NCI-H1694 treated with DMSO at 0.1 percent for 48 hours (cell line): ENCODE results near the gene WDR55.
"Not testable (repeated sequence)": the region's sequence is repeated elsewhere in the genome, so short reads cannot be mapped to it uniquely, and the experiment has no call there.

ENCODE experiments used
- DNase-seq: peaks from one replicate; lab custom pipeline; 2025; lab: John Stamatoyannopoulos, UW

The WDR55 gene

DNA sequence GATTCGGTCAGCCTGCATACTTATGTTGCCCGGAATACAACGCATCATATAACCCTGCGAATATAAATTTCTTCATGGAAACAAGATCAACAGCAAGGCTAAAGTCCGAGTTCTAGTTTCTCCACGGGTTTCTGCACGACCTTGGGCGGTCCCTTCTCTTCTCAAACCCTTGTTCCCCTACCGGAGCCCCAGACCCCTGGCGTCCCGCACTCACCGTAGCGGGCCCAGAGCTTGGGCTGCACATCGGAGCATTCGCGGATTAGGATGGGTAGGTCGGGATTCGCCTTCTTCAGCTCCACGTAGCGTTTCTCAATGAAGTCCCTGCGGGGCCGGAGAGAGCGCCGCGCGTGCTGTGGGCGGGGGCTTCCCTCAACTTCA, 17.7 kb upstream of the WDR55 start:
- DNase-seq = no peak

DNA sequence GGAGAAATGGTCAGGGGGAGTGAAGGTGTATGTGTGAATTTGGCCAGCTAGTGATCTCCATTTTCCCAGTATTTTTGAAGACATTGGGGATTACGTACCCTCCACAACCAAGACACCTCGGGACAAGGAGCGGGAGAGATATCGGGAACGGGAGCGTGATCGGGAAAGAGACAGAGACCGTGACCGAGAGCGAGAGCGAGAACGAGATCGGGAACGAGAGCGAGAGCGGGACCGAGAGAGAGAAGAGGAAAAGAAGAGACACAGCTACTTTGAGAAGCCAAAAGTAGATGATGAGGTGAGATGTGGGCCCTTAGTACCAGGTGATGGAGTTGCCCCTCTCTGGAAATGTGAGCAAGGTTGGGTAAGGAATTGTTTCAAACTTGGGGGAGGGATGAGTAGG, 5.8 kb upstream of the WDR55 start:
- no peak for DNase-seq

GRCh38 chr5:140660371-140660770, 4.3 kb upstream of the WDR55 start:
- DNase-seq = not testable (repeated sequence)

DNA sequence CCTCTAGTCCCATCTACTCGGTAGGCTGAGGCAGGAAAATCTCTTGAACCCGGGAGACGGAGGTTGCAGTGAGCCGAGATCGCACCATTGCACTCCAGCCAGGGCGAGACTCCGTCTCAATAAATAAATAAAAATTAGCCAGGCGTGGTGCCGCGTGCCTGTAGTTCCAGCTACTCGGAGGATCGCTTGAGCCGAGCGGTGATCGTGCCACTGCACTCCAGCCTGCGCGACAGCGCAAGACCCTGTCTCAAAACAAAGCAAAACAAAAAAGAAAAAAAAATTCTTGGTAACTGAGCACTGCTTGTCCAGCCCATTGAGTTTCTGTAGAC, 710 bp upstream of the WDR55 start:
- DNase-seq = no peak

DNA sequence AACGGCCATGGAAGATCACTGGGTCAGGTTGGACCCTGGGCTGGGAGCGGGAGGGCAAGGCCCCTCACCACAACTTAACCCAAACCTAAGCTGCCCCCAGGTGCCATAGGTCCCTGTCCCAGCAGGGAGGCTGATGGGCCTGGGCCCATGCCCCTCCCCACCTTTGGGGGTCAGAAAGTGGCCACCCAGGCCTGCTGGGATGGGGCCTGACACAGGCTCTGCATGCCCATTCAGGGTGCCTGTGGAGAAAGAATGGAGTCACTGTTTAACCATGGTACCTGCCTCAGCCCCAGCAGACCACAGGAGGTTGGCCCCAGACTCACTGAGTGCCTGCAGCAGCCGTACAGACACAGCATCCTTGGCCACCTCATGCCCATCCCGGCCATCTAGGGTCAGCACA, 6.3 kb downstream of the WDR55 start:
- not testable (repeated sequence) for DNase-seq

DNA sequence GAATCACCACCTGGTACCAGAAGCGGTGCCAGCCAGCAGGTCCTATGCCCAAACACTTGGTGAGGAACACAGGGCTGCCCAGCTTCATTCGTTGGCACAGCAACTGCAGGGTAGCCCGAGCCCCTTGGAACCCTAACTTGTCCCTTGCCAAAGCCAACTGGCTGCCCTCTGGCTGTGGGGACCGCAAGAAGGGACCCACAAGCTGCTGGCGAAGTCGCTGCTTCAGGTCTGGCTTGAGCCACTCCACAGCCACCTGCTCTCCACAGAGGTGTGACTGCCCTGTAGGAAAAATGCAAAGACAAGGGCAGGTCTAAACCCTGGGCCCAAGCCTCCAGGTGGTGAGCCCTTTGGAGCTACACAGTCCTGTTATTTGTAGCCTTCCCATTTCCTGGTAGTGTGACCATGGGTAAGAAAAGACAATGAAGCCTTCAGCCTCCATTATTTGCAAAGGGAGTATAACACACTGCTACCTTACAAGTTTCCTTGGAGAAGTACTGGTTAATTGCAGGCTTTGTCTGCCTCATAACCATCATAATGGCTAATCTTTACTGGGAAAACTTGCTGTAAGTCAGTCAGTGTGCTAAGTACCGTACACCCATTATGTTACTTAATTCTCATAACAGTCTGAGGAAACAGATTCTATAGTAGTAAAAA, 6.9 kb downstream of the WDR55 start:
- no peak for DNase-seq

DNA sequence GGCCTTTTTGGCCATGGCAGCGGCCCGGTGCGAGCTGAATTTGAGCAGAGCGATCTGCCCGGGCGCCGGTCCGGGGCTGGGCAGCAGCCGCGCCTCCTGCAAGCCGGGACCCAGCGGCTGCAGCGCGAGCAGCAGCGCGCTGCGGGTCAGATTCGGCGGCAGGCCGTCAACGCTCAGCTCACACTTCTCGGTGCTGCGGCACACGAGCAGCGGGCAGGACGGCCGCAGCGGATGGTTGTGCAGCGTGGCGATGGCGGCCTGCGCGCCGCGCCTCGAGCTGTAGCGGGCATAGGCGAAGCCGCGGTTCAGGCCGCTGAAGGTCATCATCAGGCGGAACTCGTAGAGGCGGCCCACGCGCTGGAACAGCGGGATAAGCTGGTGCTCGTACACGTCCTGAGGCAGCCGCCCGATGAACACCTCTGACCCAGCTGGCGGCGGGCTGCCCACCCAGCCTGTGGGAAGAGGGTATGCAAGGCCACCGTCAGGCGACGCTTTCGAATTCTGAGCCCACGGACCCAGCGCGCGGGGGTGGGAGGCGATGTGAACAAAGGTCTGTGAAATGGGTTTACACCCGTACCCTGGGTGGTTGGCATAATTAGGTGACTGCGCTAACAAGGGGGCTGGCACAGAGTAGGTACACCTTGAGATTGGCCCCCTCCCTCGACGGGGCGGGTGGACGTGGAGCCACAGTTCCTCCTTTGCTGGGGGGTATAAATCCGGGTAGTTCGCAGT, 7.9 kb downstream of the WDR55 start:
- no peak for DNase-seq

- DNase-seq = no peak
These were observed 8.7 kb downstream of the WDR55 start, which contains the start of gene DND1 for GRCh38 chr5:140673187-140673976. Gene DND1, minus strand, starts transcription at chr5:140673576. Its CDS starts 34 bp downstream, at chr5:140673542.

- DNase-seq = no peak
These were observed 9.5 kb downstream of the WDR55 start for GRCh38 chr5:140674211-140674610.

- no peak for DNase-seq
These were observed 9.9 kb downstream of the WDR55 start for GRCh38 chr5:140674629-140675028.

DNA sequence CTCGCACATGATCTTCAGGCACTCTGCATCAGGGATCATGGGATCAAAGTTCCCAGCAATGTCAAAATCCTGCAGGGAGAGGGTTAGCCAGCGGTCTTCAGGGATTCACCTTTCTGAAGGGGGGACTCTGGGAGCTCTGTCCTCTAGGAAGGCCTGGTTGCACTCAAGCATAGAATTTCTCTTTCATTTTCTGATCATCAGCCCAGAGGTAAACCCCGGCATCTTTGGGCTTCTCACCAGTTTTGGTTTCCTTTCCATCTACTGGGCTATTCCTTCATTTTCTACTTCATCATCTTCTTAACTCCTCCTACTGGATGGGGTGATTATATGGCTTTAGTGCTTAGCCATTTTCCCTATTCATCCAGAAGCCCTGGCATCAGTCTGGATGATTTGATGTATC, 13.2 kb downstream of the WDR55 start:
- no peak for DNase-seq

GRCh38 chr5:140678993-140679392, 14.3 kb downstream of the WDR55 start:
- no peak for DNase-seq

GRCh38 chr5:140690376-140690932, 25.8 kb downstream of the WDR55 start:
- DNase-seq = no peak

- peak; percentile 82 for DNase-seq
These were observed 26.5 kb downstream of the WDR55 start, which contains the start of the genes HARS1 and HARS2 for GRCh38 chr5:140690941-140691924. Gene HARS1, minus strand, starts transcription at chr5:140691370. Its CDS starts 66 bp downstream, at chr5:140691304. Gene HARS2, plus strand, starts transcription at chr5:140691455. Its CDS starts 194 bp downstream, at chr5:140691649.

GRCh38 chr5:140694276-140694675, 29.6 kb downstream of the WDR55 start:
- no peak for DNase-seq

- DNase-seq = no peak
These were observed 32.3 kb downstream of the WDR55 start for GRCh38 chr5:140696891-140697492.

DNA sequence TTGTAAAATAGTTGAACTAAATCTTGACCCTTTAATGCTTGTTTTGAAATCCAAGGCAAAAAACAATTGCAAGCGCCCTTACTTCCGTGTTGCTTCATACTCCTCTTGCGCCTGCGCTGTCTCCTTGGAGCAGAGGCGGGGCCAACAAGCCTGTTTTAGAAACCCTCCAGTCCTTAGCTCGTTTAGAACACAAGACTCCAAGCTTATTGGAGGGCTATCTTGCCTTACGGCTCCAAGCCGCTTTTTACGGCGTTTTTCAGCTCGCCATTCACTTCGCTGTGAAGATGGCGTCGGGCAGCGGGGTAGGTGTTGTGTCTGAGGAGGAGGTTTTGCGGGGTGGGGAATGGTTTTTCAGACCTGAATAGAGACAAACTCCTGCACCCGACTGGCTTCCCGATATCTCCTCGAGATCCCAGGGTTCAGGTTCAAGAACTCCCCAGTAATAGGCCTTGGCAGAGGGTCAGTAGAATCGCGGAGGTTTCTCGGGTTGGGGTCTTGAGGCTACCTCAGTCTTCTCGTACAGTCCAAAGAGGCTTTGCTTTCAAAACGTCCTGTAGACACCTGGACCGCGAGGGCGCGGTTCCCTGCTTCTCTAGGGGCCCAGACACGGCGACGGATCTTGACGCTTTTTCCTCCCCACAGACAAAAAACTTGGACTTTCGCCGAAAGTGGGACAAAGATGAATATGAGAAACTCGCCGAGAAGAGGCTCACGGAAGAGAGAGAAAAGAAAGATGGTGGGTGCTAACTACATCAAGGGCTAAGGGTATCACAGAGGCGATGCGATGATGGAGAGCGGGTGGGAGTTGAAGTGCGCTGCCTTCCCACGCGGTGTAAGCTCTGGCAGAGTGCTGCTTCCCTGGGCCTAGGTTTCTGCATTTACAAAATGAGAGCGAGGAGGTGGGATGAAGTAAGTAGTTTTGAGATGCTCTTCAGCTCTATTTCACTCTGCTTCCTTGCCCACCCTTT, 35.8 kb downstream of the WDR55 start, which contains the start of gene ZMAT2:
ZMAT2 (plus strand) TSS at position 271 of the 968 bp plus-strand sequence; CDS start at position 285, 14 bp downstream.
- DNase-seq = peak; percentile 95

DNA sequence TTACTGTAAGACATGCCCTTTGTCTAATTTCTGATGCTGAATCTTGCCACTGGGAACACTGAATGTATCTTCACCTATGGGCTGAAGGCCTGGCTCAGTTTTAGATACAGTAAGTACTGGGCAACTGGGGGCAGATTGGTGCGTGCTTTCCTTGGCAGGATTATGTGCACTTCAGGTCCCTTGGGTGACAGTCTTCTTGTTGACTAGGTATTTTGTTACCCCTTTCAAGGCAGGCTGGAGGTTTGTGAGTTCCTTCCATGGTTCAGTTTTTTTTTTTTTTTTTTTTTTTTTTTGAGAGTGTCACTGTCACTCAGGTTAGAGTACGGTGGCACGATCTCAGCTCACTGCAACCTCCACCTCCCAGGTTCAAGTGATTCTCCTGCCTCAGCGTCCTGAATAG, 43.1 kb downstream of the WDR55 start:
- DNase-seq = no peak

GRCh38 chr5:140708787-140709186, 44.1 kb downstream of the WDR55 start:
- DNase-seq = not testable (repeated sequence)
